Suprapubic skin (tissue), 4 donors: ENCODE data around the gene DNAAF1.
A peak's percentile ranks its signal among the peaks of the same experiment; 100 is the strongest.

Source experiments
- CTCF ChIP-seq, 2 donors: fragments of 200-600 bp in 1 of 2; fragments of 450-650 bp in 1 of 2; sonication (generic) in 1 of 2; IDR thresholded peaks; one replicate each; pipeline ENCODE4 v1.5.1; 2016 to 2019; ENCODE audit warnings: antibody characterized with exemption in 2 of 2, mild to moderate bottlenecking in 1 of 2, moderate library complexity in 1 of 2
- EP300 ChIP-seq: sonication (generic); formaldehyde crosslinking; IDR thresholded peaks from one replicate; pipeline ENCODE4 v1.6.1; 2017; ENCODE audit warnings: antibody characterized with exemption
- POLR2A ChIP-seq, 2 donors: fragments of 450-650 bp; IDR thresholded peaks; one replicate each; pipeline ENCODE4 v1.6.1; 2017; ENCODE audit warnings: antibody characterized with exemption in 2 of 2, mild to moderate bottlenecking in 2 of 2, moderate library complexity in 2 of 2
- POLR2AphosphoS5 ChIP-seq, 3 donors: sonication (generic); formaldehyde crosslinking; IDR thresholded peaks; one replicate each; pipeline ENCODE4 v1.6.1; 2017; ENCODE audit warnings: antibody characterized with exemption in 3 of 3

- TF ChIP-seq EP300 (peak; percentile 55), POLR2AphosphoS5 (IDR thresholded peaks at IDR 0.05) (peak in 1 of 3 donors; percentile 39), CTCF (IDR thresholded peaks at IDR 0.05) (no peak), POLR2A (IDR thresholded peaks at IDR 0.05) (no peak)
Measured at GRCh38 chr16:84199861-84200260, 54.8 kb downstream of the DNAAF1 start.
